HG03103 (cell line): ENCODE results near the gene NCOA7.
"Not testable (repeated sequence)": the region's sequence is repeated elsewhere in the genome, so short reads cannot be mapped to it uniquely, and the experiment has no call there.

ENCODE experiments used
- ATAC-seq: cut with Tn5 transposase; IDR thresholded peaks from one replicate; pipeline ENCODE4 v1.9.1; 2021; ENCODE audit warnings: low read depth; ENCODE audit not compliant: unreplicated experiment

The NCOA7 gene

GRCh38 chr6:125943528-125944433 is 153.0 kb downstream of the NCOA7 start:
- no peak for ATAC-seq

- no peak for ATAC-seq
These were observed 153.7 kb downstream of the NCOA7 start for GRCh38 chr6:125944434-125944816.

- no peak for ATAC-seq
These were observed 154.1 kb downstream of the NCOA7 start for GRCh38 chr6:125944896-125945295.

GRCh38 chr6:125945378-125946141 is 154.8 kb downstream of the NCOA7 start:
- no peak for ATAC-seq

- no peak for ATAC-seq
These were observed 156.9 kb downstream of the NCOA7 start for GRCh38 chr6:125947615-125948014.

GRCh38 chr6:125948455-125948854 is 157.7 kb downstream of the NCOA7 start:
- no peak for ATAC-seq

GRCh38 chr6:125949069-125949468 is 158.3 kb downstream of the NCOA7 start:
- no peak for ATAC-seq

GRCh38 chr6:125950293-125950692 is 159.5 kb downstream of the NCOA7 start:
- ATAC-seq, result no peak

GRCh38 chr6:125950716-125951115 is 160.0 kb downstream of the NCOA7 start:
- not testable (repeated sequence) for ATAC-seq

GRCh38 chr6:125951323-125951722 is 160.6 kb downstream of the NCOA7 start:
- ATAC-seq, result no peak

GRCh38 chr6:125952764-125953501 is 162.2 kb downstream of the NCOA7 start:
- no peak for ATAC-seq

- no peak for ATAC-seq
These were observed 162.7 kb downstream of the NCOA7 start for GRCh38 chr6:125953502-125953875.

- no peak for ATAC-seq
These were observed 164.1 kb downstream of the NCOA7 start for GRCh38 chr6:125954735-125955339.

- no peak for ATAC-seq
These were observed 165.2 kb downstream of the NCOA7 start for GRCh38 chr6:125955973-125956372.

GRCh38 chr6:125956506-125957390 is 166.0 kb downstream of the NCOA7 start, which contains the start of gene HINT3:
Gene HINT3, plus strand, starts transcription at chr6:125956770. Its CDS starts 208 bp downstream, at chr6:125956978.
- ATAC-seq, result peak; percentile 86

GRCh38 chr6:125957391-125957693 is 166.6 kb downstream of the NCOA7 start:
- ATAC-seq, result no peak

- ATAC-seq, result no peak
These were observed 167.1 kb downstream of the NCOA7 start for GRCh38 chr6:125957845-125958244.

- no peak for ATAC-seq
These were observed 168.3 kb downstream of the NCOA7 start for GRCh38 chr6:125959041-125959440.

GRCh38 chr6:125961117-125961516 is 170.4 kb downstream of the NCOA7 start:
- ATAC-seq, result no peak
